H1 (cell line): Measurements from ENCODE around the gene MRPS27.

Experiments used
- JUN ChIP-seq: IDR thresholded peaks from 2 replicates; pipeline ENCODE4 v1.6.1; 2011; ENCODE audit warnings: low read depth, mild to moderate bottlenecking, improper control_type of control experiment, low read length
- MAFK ChIP-seq: IDR thresholded peaks from 2 replicates; pipeline ENCODE4 v1.6.1; 2012; ENCODE audit warnings: low read depth, mild to moderate bottlenecking, improper control_type of control experiment, low read length
- POLR2A ChIP-seq, 2 experiments: IDR thresholded peaks; 1 replicate in 1 of 2; 2 replicates in 1 of 2; pipeline ENCODE4 v1.6.1; 2011; ENCODE audit warnings: low read depth in 2 of 2, low read length in 2 of 2, mild to moderate bottlenecking in 2 of 2; ENCODE audit errors: control extremely low read depth in 1 of 2
- POLR2AphosphoS5 ChIP-seq: IDR thresholded peaks from 2 replicates; pipeline ENCODE4 v1.6.1; 2011; ENCODE audit warnings: low read depth, low read length
- SAP30 ChIP-seq: fragments of 300-600 bp; sonication (generic); IDR thresholded peaks from 2 replicates; pipeline ENCODE4 v1.7.1; 2012; ENCODE audit warnings: low read length, moderate library complexity, mild to moderate bottlenecking, inconsistent platforms; ENCODE audit not compliant: insufficient read depth, insufficient replicate concordance
- SUZ12 ChIP-seq: fragments of 200-600 bp; sonication (generic); IDR thresholded peaks from 2 replicates; pipeline ENCODE4 v1.6.1; 2012; ENCODE audit warnings: mild to moderate bottlenecking, inconsistent platforms, low read length, moderate library complexity, mixed read lengths
- TF ChIP-seq, protein P1 (sequence below): IDR thresholded peaks from 2 replicates; pipeline ENCODE4 v1.6.1; 2012; ENCODE audit warnings: inconsistent platforms
- TF ChIP-seq, protein P2 (sequence below), 3 experiments: IDR thresholded peaks; 1 replicate in 2 of 3; 2 replicates in 1 of 3; pipeline versions ENCODE4 v1.5.1 to v1.6.1; 2011; ENCODE audit warnings: low read length in 3 of 3, mild to moderate bottlenecking in 3 of 3, inconsistent platforms in 2 of 3, low read depth in 1 of 3, moderate library complexity in 1 of 3; ENCODE audit not compliant: insufficient read depth in 1 of 3; ENCODE audit errors: control extremely low read depth in 1 of 3
- TF ChIP-seq, protein P3 (sequence below): IDR thresholded peaks from 2 replicates; pipeline ENCODE4 v1.6.1; 2012; ENCODE audit warnings: low read length, inconsistent platforms
- TF ChIP-seq, protein P4 (sequence below): IDR thresholded peaks from 2 replicates; pipeline ENCODE4 v1.6.1; 2011; ENCODE audit warnings: low read length, improper control_type of control experiment

DNA sequence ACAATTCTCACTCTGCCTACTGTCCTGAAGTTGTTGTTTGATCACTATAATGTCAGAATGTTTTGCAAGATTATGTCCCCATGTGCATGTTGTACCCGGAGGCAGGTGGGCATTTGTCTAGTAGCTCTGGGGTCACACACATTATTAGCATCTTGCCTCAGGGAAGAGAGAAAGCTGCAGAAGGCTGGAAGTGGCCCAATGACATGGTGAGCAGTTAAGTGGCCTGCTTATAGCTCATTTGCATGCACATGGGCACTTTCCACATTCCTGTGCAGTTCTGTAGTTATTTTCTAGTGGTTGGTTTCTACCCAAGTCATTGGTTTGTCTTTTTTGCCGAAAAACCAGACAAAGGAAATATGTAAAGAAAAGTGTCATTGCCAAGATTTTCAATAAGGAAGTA, 131.9 kb downstream of the MRPS27 start:
- TF ChIP-seq POLR2A (IDR thresholded peaks at IDR 0.05; ENCODE audit: control extremely low read depth in 1 of 2, low read depth in 2 of 2, low read length in 2 of 2) (no peak), POLR2AphosphoS5 (no peak), SUZ12 (no peak), JUN (no peak), SAP30 (no peak), MAFK (no peak)
- TF ChIP-seq, protein P1, sequence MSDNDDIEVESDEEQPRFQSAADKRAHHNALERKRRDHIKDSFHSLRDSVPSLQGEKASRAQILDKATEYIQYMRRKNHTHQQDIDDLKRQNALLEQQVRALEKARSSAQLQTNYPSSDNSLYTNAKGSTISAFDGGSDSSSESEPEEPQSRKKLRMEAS = no peak
- TF ChIP-seq, protein P2, sequence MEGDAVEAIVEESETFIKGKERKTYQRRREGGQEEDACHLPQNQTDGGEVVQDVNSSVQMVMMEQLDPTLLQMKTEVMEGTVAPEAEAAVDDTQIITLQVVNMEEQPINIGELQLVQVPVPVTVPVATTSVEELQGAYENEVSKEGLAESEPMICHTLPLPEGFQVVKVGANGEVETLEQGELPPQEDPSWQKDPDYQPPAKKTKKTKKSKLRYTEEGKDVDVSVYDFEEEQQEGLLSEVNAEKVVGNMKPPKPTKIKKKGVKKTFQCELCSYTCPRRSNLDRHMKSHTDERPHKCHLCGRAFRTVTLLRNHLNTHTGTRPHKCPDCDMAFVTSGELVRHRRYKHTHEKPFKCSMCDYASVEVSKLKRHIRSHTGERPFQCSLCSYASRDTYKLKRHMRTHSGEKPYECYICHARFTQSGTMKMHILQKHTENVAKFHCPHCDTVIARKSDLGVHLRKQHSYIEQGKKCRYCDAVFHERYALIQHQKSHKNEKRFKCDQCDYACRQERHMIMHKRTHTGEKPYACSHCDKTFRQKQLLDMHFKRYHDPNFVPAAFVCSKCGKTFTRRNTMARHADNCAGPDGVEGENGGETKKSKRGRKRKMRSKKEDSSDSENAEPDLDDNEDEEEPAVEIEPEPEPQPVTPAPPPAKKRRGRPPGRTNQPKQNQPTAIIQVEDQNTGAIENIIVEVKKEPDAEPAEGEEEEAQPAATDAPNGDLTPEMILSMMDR (IDR thresholded peaks at IDR 0.05; ENCODE audit: control extremely low read depth in 1 of 3, insufficient read depth in 1 of 3, low read depth in 1 of 3, low read length in 3 of 3) = no peak
- TF ChIP-seq, protein P3, sequence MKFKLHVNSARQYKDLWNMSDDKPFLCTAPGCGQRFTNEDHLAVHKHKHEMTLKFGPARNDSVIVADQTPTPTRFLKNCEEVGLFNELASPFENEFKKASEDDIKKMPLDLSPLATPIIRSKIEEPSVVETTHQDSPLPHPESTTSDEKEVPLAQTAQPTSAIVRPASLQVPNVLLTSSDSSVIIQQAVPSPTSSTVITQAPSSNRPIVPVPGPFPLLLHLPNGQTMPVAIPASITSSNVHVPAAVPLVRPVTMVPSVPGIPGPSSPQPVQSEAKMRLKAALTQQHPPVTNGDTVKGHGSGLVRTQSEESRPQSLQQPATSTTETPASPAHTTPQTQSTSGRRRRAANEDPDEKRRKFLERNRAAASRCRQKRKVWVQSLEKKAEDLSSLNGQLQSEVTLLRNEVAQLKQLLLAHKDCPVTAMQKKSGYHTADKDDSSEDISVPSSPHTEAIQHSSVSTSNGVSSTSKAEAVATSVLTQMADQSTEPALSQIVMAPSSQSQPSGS = no peak
- TF ChIP-seq, protein P4, sequence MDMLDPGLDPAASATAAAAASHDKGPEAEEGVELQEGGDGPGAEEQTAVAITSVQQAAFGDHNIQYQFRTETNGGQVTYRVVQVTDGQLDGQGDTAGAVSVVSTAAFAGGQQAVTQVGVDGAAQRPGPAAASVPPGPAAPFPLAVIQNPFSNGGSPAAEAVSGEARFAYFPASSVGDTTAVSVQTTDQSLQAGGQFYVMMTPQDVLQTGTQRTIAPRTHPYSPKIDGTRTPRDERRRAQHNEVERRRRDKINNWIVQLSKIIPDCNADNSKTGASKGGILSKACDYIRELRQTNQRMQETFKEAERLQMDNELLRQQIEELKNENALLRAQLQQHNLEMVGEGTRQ = no peak
